OCI-LY1 (cell line): ENCODE data around the gene USH2A.

Experiments used
- H2AFZ ChIP-seq: fragments of 200-600 bp; sonication (generic), shearing (Covaris generic); 2 replicates; pipeline ENCODE4 v1.6.0; 2014; ENCODE audit warnings: antibody characterized with exemption, mild to moderate bottlenecking, low read length
- H3F3A ChIP-seq: fragments of 200-600 bp; sonication (generic), shearing (Covaris generic); 2 replicates; pipeline ENCODE4 v1.6.0; 2014; ENCODE audit warnings: mild to moderate bottlenecking, antibody characterized with exemption, low read length, moderate library complexity; ENCODE audit not compliant: insufficient read depth
- H3K27ac ChIP-seq: fragments of 200-600 bp; sonication (generic); 2 replicates; pipeline ENCODE4 v1.5.1; 2014; ENCODE audit warnings: low read length, mixed run types, mild to moderate bottlenecking, low read depth; ENCODE audit not compliant: poor library complexity, severe bottlenecking
- H3K27me3 ChIP-seq: fragments of 200-600 bp; sonication (generic); 2 replicates; pipeline ENCODE4 v1.6.0; 2014; ENCODE audit warnings: antibody characterized with exemption, mild to moderate bottlenecking, low read length, moderate library complexity; ENCODE audit not compliant: insufficient read depth
- H3K36me3 ChIP-seq: fragments of 200-600 bp; sonication (generic); 2 replicates; pipeline ENCODE4 v1.6.1; 2014; ENCODE audit warnings: mild to moderate bottlenecking, antibody characterized with exemption, low read length, moderate library complexity, mixed read lengths; ENCODE audit not compliant: insufficient read depth
- H3K4me1 ChIP-seq: fragments of 200-600 bp; sonication (generic); 2 replicates; pipeline ENCODE4 v1.5.1; 2014; ENCODE audit warnings: mild to moderate bottlenecking, low read length, moderate library complexity; ENCODE audit not compliant: insufficient read depth, severe bottlenecking
- H3K4me2 ChIP-seq: fragments of 200-600 bp; sonication (generic), shearing (Covaris generic); 2 replicates; pipeline ENCODE4 v1.6.1; 2014; ENCODE audit warnings: low read length
- H3K4me3 ChIP-seq: fragments of 200-600 bp; sonication (generic); 2 replicates; pipeline ENCODE4 v1.5.1; 2014; ENCODE audit warnings: low read length, low read depth, mild to moderate bottlenecking, mixed read lengths; ENCODE audit not compliant: poor library complexity, severe bottlenecking
- H3K79me2 ChIP-seq: fragments of 200-600 bp; shearing (Covaris generic); 2 replicates; pipeline ENCODE4 v1.6.1; 2016; ENCODE audit warnings: mixed run types, low read length, mixed read lengths; ENCODE audit not compliant: insufficient read depth
- H3K9ac ChIP-seq: fragments of 200-600 bp; sonication (generic), shearing (Covaris generic); 2 replicates; pipeline ENCODE4 v1.6.1; 2014; ENCODE audit warnings: mild to moderate bottlenecking, low read length, mixed read lengths
- H3K9me2 ChIP-seq: fragments of 200-600 bp; sonication (generic), shearing (Covaris generic); 2 replicates; pipeline ENCODE4 v1.6.1; 2014; ENCODE audit warnings: low read depth, mild to moderate bottlenecking, low read length, mixed read lengths
- H3K9me3 ChIP-seq: fragments of 200-600 bp; shearing (Covaris generic); 2 replicates; pipeline ENCODE4 v1.6.1; 2014; ENCODE audit warnings: low read length, mixed read lengths
- H4K20me1 ChIP-seq: fragments of 200-600 bp; sonication (generic), shearing (Covaris generic); 2 replicates; pipeline ENCODE4 v1.6.0; 2016; ENCODE audit warnings: mild to moderate bottlenecking, low read length; ENCODE audit not compliant: insufficient read depth
- CTCF ChIP-seq: fragments of 200-600 bp; sonication (generic), shearing (Covaris generic); IDR thresholded peaks from 2 replicates; pipeline ENCODE4 v1.5.1; 2017; ENCODE audit warnings: mild to moderate bottlenecking, antibody characterized with exemption, low read length, moderate library complexity, mixed read lengths
- EZH2 ChIP-seq: fragments of 200-600 bp; sonication (generic), shearing (Covaris generic); IDR thresholded peaks from 2 replicates; pipeline ENCODE4 v1.8.0; 2017; ENCODE audit warnings: borderline replicate concordance, mixed run types, mild to moderate bottlenecking, antibody characterized with exemption, low read length, moderate library complexity, mixed read lengths

USH2A gene

GRCh38 chr1:215679231-215679630, 744.0 kb downstream of the USH2A start:
- H3K9me3 ChIP-seq: no peaks in the 10 kb centered on the region
- TF ChIP-seq CTCF: no peak
- no peak for TF ChIP-seq EZH2
- H3K27me3 ChIP-seq: no peaks in the 10 kb centered on the region
- no peaks in the 10 kb centered on the region for H3K4me1 ChIP-seq
- H3F3A ChIP-seq: no peaks in the 10 kb centered on the region
- H3K4me2 ChIP-seq: no peak overlapping the region
- no peak overlapping the region for H3K27ac ChIP-seq
- H4K20me1 ChIP-seq: no peaks in the 10 kb centered on the region
- no peak overlapping the region for H3K4me3 ChIP-seq
- H2AFZ ChIP-seq: no peak overlapping the region
- H3K36me3 ChIP-seq: no peaks in the 10 kb centered on the region
- no peaks in the 10 kb centered on the region for H3K79me2 ChIP-seq
- H3K9me2 ChIP-seq: no peaks in the 10 kb centered on the region
- H3K9ac ChIP-seq: no peak overlapping the region

GRCh38 chr1:215677112-215677511, 746.1 kb downstream of the USH2A start:
- H3K9me2 ChIP-seq: no peaks in the 10 kb centered on the region
- no peak overlapping the region for H3K27ac ChIP-seq
- H3K4me3 ChIP-seq: no peak overlapping the region
- H3F3A ChIP-seq: no peaks in the 10 kb centered on the region
- no peak overlapping the region for H3K9ac ChIP-seq
- H3K9me3 ChIP-seq: no peaks in the 10 kb centered on the region
- H3K27me3 ChIP-seq: no peaks in the 10 kb centered on the region
- no peaks in the 10 kb centered on the region for H3K79me2 ChIP-seq
- no peak overlapping the region for H2AFZ ChIP-seq
- no peak overlapping the region for H3K4me2 ChIP-seq
- H4K20me1 ChIP-seq: no peaks in the 10 kb centered on the region
- no peak for TF ChIP-seq EZH2
- TF ChIP-seq CTCF: no peak
- H3K4me1 ChIP-seq: no peaks in the 10 kb centered on the region
- H3K36me3 ChIP-seq: no peaks in the 10 kb centered on the region

- H3K9me3 ChIP-seq: no peaks in the 10 kb centered on the region
- no peaks in the 10 kb centered on the region for H3K4me1 ChIP-seq
- TF ChIP-seq CTCF (no peak), EZH2 (no peak)
- no peaks in the 10 kb centered on the region for H4K20me1 ChIP-seq
- H3K79me2 ChIP-seq: no peaks in the 10 kb centered on the region
- H3F3A ChIP-seq: no peaks in the 10 kb centered on the region
- no peak overlapping the region for H2AFZ ChIP-seq
- no peak overlapping the region for H3K27ac ChIP-seq
- H3K4me3 ChIP-seq: no peak overlapping the region
- H3K4me2 ChIP-seq: no peak overlapping the region
- no peaks in the 10 kb centered on the region for H3K9me2 ChIP-seq
- no peak overlapping the region for H3K9ac ChIP-seq
- H3K27me3 ChIP-seq: no peaks in the 10 kb centered on the region
- H3K36me3 ChIP-seq: no peaks in the 10 kb centered on the region
Measured at GRCh38 chr1:215673943-215674342, 749.3 kb downstream of the USH2A start.
